ENCODE measurements around the gene COQ10A. TPM values are rescaled to one million over a fixed set of nuclear protein-coding genes. Genes with fewer than 3 reads are reported as not detected.

COQ10A gene
- total and polyA plus RNA-seq, 9 of the 15 experiments (the other 6 are each of a cell fraction or from before 2014, with no cell fraction given) = 3.1 to 26.4 (median 12.7) TPM

GRCh38 chr12:56288705-56289387 lies 22.1 kb downstream of the COQ10A start:
- Histone ChIP-seq H3K36me3 (ENCODE audit: control insufficient read depth, insufficient read depth, low read length) (peaks cover 85% of the 10 kb centered on the region), H4K20me1 (replicated peaks; ENCODE audit: control insufficient read depth, insufficient read depth, low read length) (peaks cover 6% of the 10 kb centered on the region; the same call in 1 of the 2 replicates), H3K9me1 (ENCODE audit: control insufficient read depth, insufficient read depth, low read length) (no peaks in the 10 kb centered on the region), H3K9me3 (replicated peaks; ENCODE audit: control insufficient read depth, insufficient read depth, low read depth, low read length) (no peaks in the 10 kb centered on the region), H3K79me2 (ENCODE audit: control insufficient read depth, insufficient read depth, low read length) (peaks cover 71% of the 10 kb centered on the region), H3K27me3 (ENCODE audit: control insufficient read depth in 2 of 2, insufficient read depth in 2 of 2, low read length in 2 of 2) (no peaks in the 10 kb centered on the region), H3K4me3 (no peak overlapping the region), H2AFZ (ENCODE audit: low read depth, low read length) (no peak overlapping the region), H3K9ac (ENCODE audit: insufficient read depth in 1 of 2, low read depth in 2 of 2, low read length in 2 of 2) (no peak overlapping the region), H3K4me2 (ENCODE audit: insufficient read depth, low read length) (no peak overlapping the region), H3K4me1 (replicated peaks in 1 of 2; ENCODE audit: control insufficient read depth in 2 of 2, insufficient read depth in 2 of 2, low read length in 2 of 2) (no peaks in the 10 kb centered on the region; a peak in 1 of 5 replicates), H3K27ac (ENCODE audit: extremely low read depth, low read depth, low read length) (0 out of 3 replicates have a peak overlapping the region, but pooled peaks have one; percentile 33)
- POLR2A ChIA-PET = interaction anchor here (0.8 to 3.0 kb wide), 7 partner anchors 8 to 84 kb away, joined by 3 to 18 read pairs (median 4); partner anchors contain the start of gene CS
- ATAC-seq (peak; percentile 13; the same call in 1 of the 3 replicates), FAIRE-seq (no peak), DNase-seq (ENCODE audit: extremely low read depth in 1 of 4, low spot score in 3 of 4) (no peak)
- TF ChIP-seq TBP (optimal IDR thresholded peaks at IDR 0.05; ENCODE audit: low read depth, low read length) (no peak), SNIP1 (IDR thresholded peaks at IDR 0.05; ENCODE audit: low read depth) (no peak), RBM25 (IDR thresholded peaks at IDR 0.05; ENCODE audit: low read depth, low read length, severe bottlenecking) (peak; percentile 16), TFE3 (CRISPR knock-in tag; IDR thresholded peaks at IDR 0.05) (no peak), SP2 (IDR thresholded peaks at IDR 0.05; ENCODE audit: extremely low read depth, low read depth, low read length, poor library complexity, severe bottlenecking) (no peak), MITF (IDR thresholded peaks at IDR 0.05) (no peak), SRF (CRISPR knock-in tag; IDR thresholded peaks at IDR 0.05) (peak in 1 of 2 experiments; percentile 53; a peak in 1 of 4 replicates), ZNF121 (CRISPR knock-in tag; conservative IDR thresholded peaks at IDR 0.05) (peak; percentile 94), STAT6 (CRISPR knock-in tag; IDR thresholded peaks at IDR 0.05) (no peak), MCM7 (IDR thresholded peaks at IDR 0.05) (no peak), FOXJ3 (CRISPR knock-in tag; IDR thresholded peaks at IDR 0.05) (no peak), ZNF23 (CRISPR knock-in tag; IDR thresholded peaks at IDR 0.05) (no peak), GATA2 (CRISPR knock-in tag; IDR thresholded peaks at IDR 0.05) (0 out of 2 replicates have a peak, but pooled peaks have one; percentile 10)
- WGBS (ENCODE audit: insufficient coverage, low coverage, missing lambda C conversion rate) = 81% methylated on average over 3 of the region's 3 CpGs
- intact Hi-C loops (cut with micrococcal nuclease) = no loop called here
- in situ Hi-C loops (cut with MboI) = no loop called here
- CTCF ChIA-PET (ENCODE audit: low intra/inter-chr PET ratio) = no interaction called here
- BruUV-seq (replicated peaks) = no TSS peak

Data from K562 (cell line).